ENCODE data around the gene SH3BP2.

Gene SH3BP2

GRCh38 chr4:2817701-2818350 lies 24.9 kb downstream of the SH3BP2 start:
- DNase-seq (ENCODE audit: low read depth in 4 of 4, low spot score in 1 of 4): peak in 1 of 4 experiments; percentile 28

- DNase-seq (ENCODE audit: low read depth in 4 of 4, low spot score in 1 of 4): no peak
These were observed 25.6 kb downstream of the SH3BP2 start for GRCh38 chr4:2818351-2818939.

GRCh38 chr4:2819244-2820215 lies 26.6 kb downstream of the SH3BP2 start:
- no peak for DNase-seq (ENCODE audit: low read depth in 4 of 4, low spot score in 1 of 4)

- DNase-seq (ENCODE audit: low read depth in 4 of 4, low spot score in 1 of 4): no peak
These were observed 27.5 kb downstream of the SH3BP2 start for GRCh38 chr4:2820216-2820982.

GRCh38 chr4:2822461-2823300 lies 29.8 kb downstream of the SH3BP2 start:
- DNase-seq (ENCODE audit: low read depth in 4 of 4, low spot score in 1 of 4): no peak

GRCh38 chr4:2823301-2823670 lies 30.4 kb downstream of the SH3BP2 start:
- DNase-seq (ENCODE audit: low read depth in 4 of 4, low spot score in 1 of 4): no peak

GRCh38 chr4:2823671-2824328 lies 30.9 kb downstream of the SH3BP2 start:
- no peak for DNase-seq (ENCODE audit: low read depth in 4 of 4, low spot score in 1 of 4)

GRCh38 chr4:2824329-2824835 lies 31.5 kb downstream of the SH3BP2 start:
- no peak for DNase-seq (ENCODE audit: low read depth in 4 of 4, low spot score in 1 of 4)

GRCh38 chr4:2824836-2825381 lies 32.0 kb downstream of the SH3BP2 start:
- DNase-seq (ENCODE audit: low read depth in 4 of 4, low spot score in 1 of 4): no peak

- no peak for DNase-seq (ENCODE audit: low read depth in 4 of 4, low spot score in 1 of 4)
These were observed 32.9 kb downstream of the SH3BP2 start for GRCh38 chr4:2825740-2826139.

GRCh38 chr4:2827071-2827873 lies 34.4 kb downstream of the SH3BP2 start:
- no peak for DNase-seq (ENCODE audit: low read depth in 4 of 4, low spot score in 1 of 4)

- no peak for DNase-seq (ENCODE audit: low read depth in 4 of 4, low spot score in 1 of 4)
These were observed 35.2 kb downstream of the SH3BP2 start for GRCh38 chr4:2827874-2828751.

GRCh38 chr4:2828758-2829181 lies 35.9 kb downstream of the SH3BP2 start:
- no peak for DNase-seq (ENCODE audit: low read depth in 4 of 4, low spot score in 1 of 4)

GRCh38 chr4:2829321-2829932 lies 36.5 kb downstream of the SH3BP2 start:
- no peak for DNase-seq (ENCODE audit: low read depth in 4 of 4, low spot score in 1 of 4)

- no peak for DNase-seq (ENCODE audit: low read depth in 4 of 4, low spot score in 1 of 4)
These were observed 37.1 kb downstream of the SH3BP2 start for GRCh38 chr4:2829933-2830451.

- DNase-seq (ENCODE audit: low read depth in 4 of 4, low spot score in 1 of 4): no peak
These were observed 38.0 kb downstream of the SH3BP2 start for GRCh38 chr4:2830632-2831610.

Measured in stimulated activated CD4-positive, alpha-beta T cell treated with anti-CD3 and anti-CD28 coated beads, Interleukin-1b, Interleukin-23, amount 100 ng/mL, for 24 hours (primary cell).